Brain microvascular endothelial cell (primary cell): Measurements from ENCODE around the gene DHRS1.

Experiments
- DNase-seq: peaks from one replicate; pipeline ENCODE4 v3.0.0-alpha.2; 2020
- H3K27ac ChIP-seq: fragments of 250-450 bp; sonication (Bioruptor Pico); 2 replicates; pipeline ENCODE4 v1.5.1; 2020; ENCODE audit warnings: mild to moderate bottlenecking, moderate library complexity
- H3K27me3 ChIP-seq: fragments of 250-450 bp; sonication (Bioruptor Pico); replicated peaks from 2 replicates; pipeline ENCODE4 v1.5.1; 2020; ENCODE audit warnings: mild to moderate bottlenecking
- H3K36me3 ChIP-seq: fragments of 250-450 bp; sonication (Bioruptor Pico); replicated peaks from 2 replicates; pipeline ENCODE4 v1.5.1; 2020; ENCODE audit warnings: mild to moderate bottlenecking
- H3K4me3 ChIP-seq: 2 replicates; pipeline ENCODE4 v1.5.1; 2011; ENCODE audit warnings: low read depth, mild to moderate bottlenecking, control low read depth, low read length, moderate library complexity
- CTCF ChIP-seq: IDR thresholded peaks from 2 replicates; pipeline ENCODE4 v1.5.1; 2011; ENCODE audit warnings: low read depth, mild to moderate bottlenecking, moderate library complexity, low read length, control low read depth, inconsistent platforms; ENCODE audit errors: missing control alignments
- in situ Hi-C: cut with HindIII; loops from 2 replicates; pipeline ENCODE4 v1.10.0; 2017; ENCODE audit warnings: low sequenced_read_pairs, low pct_ligation_motif_present

DHRS1 gene

GRCh38 chr14:24291446-24292117 is 8.0 kb downstream of the DHRS1 start:
- no peak for TF ChIP-seq CTCF
- Histone ChIP-seq H3K27me3 (no peaks in the 10 kb centered on the region), H3K27ac (no peak overlapping the region), H3K4me3 (no peak overlapping the region), H3K36me3 (peaks cover 11% of the 10 kb centered on the region)
- in situ Hi-C loops, result loop anchor here (10.0 kb wide), 1 partner anchor 47 kb away; the partner anchor contains the start of gene TINF2
- DNase-seq, result no peak

GRCh38 chr14:24290746-24291145 is 8.8 kb downstream of the DHRS1 start:
- DNase-seq, result no peak
- in situ Hi-C loops, result loop anchor here (10.0 kb wide), 1 partner anchor 46 kb away; the partner anchor contains the start of gene TINF2
- no peak overlapping the region for H3K4me3 ChIP-seq

GRCh38 chr14:24289649-24290280 is 9.8 kb downstream of the DHRS1 start:
- H3K4me3 ChIP-seq, result no peak overlapping the region

More at GRCh38 chr14:24290746-24291145, 8.8 kb downstream of the DHRS1 start:
- Histone ChIP-seq H3K27me3 (no peaks in the 10 kb centered on the region), H3K36me3 (peaks cover 7% of the 10 kb centered on the region), H3K27ac (no peak overlapping the region)
- TF ChIP-seq CTCF, result no peak

GRCh38 chr14:24286996-24287395 is 12.6 kb downstream of the DHRS1 start:
- Histone ChIP-seq H3K4me3 (no peak overlapping the region), H3K27ac (no peak overlapping the region), H3K36me3 (peaks cover 5% of the 10 kb centered on the region), H3K27me3 (no peaks in the 10 kb centered on the region)
- DNase-seq, result no peak
- in situ Hi-C loops, result no loop called here
- no peak for TF ChIP-seq CTCF

More at GRCh38 chr14:24289649-24290280, 9.8 kb downstream of the DHRS1 start:
- in situ Hi-C loops, result loop anchor here (10.0 kb wide), 1 partner anchor 45 kb away; the partner anchor contains the start of gene TINF2
- no peak for DNase-seq
- TF ChIP-seq CTCF, result no peak
- H3K36me3 ChIP-seq, result peaks cover 5% of the 10 kb centered on the region
- no peaks in the 10 kb centered on the region for H3K27me3 ChIP-seq
- H3K27ac ChIP-seq, result no peak overlapping the region

GRCh38 chr14:24285351-24285750 is 14.2 kb downstream of the DHRS1 start:
- Histone ChIP-seq H3K27me3 (no peaks in the 10 kb centered on the region), H3K27ac (no peak overlapping the region), H3K36me3 (peaks cover 5% of the 10 kb centered on the region), H3K4me3 (no peak overlapping the region)
- in situ Hi-C loops, result no loop called here
- DNase-seq, result no peak
- no peak for TF ChIP-seq CTCF
